GM21423 (cell line): ENCODE results near the gene RPLP2.

Experiments
- ATAC-seq: cut with Tn5 transposase; IDR thresholded peaks from one replicate; pipeline ENCODE4 v1.9.1; 2021; ENCODE audit warnings: mild to moderate bottlenecking, moderate library complexity; ENCODE audit not compliant: unreplicated experiment

Gene RPLP2

GRCh38 chr11:833114-833791, 23.5 kb downstream of the RPLP2 start:
- ATAC-seq, result no peak

DNA sequence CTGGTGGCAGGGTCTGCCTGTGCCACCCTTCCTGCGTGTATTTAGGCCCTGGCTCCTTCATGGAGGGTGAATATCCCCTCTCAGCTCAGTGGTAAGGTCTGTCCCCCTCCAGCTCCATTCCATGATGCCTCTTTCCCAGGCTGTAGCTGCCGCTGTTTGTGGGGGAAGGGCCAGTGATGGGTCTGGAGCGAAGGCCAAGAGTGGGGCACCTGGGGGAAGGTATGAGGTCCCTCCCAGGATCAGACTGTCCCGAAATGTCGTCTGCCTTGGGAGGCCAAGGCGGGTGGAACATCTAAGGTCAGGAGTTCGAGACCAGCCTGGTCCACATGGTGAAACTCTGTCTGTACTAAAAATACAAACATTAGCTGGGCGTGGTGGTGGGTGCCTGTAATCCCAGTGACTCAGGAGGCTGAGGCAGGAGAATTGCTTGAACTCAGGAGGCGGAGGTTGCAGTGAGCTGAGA, 24.1 kb downstream of the RPLP2 start:
- no peak for ATAC-seq

DNA sequence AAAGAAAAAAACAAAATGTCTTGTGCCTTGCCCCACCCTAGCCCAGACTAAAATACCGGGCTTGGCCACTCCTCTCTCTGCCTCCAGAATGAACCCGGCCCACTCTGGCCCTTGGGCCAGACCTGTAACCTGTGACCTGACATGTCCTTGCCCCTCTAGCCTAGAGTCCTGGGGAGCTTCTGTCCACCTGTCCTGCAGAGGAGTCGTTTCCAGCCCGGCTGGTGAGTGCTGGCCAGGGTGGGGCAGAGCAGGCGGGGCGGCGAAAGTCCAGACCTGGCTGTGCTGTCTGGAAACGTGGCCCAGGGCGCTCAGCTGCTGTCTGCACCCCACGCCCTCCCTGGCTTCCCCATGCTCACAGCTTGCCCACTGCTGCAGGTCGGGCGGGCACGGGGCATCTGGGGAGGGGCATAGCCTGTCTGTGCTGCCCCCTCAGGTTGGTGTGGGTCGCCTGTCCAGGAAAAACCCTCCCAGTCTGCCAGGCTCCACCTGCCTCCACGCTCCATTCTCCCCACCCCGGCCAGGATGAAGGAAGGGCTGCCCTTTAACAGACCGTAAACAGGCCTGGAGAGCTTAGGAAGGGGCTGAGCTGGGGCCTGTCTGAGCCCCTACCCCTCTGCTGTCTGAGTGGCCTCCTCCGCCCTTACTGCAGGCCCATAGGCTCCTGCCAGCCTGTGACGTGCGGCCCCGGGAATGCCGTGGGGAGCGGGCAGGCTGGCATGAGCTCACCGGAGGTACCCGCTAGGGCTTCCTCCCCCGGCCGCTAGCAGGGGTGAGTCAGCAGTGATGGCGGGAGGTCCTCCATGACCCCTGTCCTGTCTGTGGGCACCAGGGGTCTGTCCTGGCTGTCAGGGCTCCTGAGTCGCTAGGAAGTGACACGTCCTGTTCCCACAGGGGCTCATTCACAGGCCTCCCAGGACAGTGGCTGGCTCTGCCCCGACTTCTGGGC, 24.9 kb downstream of the RPLP2 start:
- ATAC-seq, result no peak

DNA sequence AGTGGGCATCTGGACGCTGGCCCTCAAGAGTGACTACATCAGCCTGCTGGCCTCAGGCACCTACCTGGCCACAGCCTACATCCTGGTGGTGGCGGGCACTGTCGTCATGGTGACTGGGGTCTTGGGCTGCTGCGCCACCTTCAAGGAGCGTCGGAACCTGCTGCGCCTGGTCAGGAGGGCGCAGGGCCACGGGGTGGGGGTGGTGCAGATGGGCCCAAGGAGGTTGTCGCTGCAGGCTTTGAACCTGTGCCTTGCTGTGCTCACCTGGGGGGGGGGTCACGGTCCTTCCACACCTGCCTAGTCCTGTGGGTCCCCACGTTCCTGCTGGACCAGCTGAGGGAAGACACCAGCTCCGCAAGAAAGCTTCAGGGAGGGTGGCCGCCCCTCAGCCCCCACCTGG, 26.5 kb downstream of the RPLP2 start:
- no peak for ATAC-seq

DNA sequence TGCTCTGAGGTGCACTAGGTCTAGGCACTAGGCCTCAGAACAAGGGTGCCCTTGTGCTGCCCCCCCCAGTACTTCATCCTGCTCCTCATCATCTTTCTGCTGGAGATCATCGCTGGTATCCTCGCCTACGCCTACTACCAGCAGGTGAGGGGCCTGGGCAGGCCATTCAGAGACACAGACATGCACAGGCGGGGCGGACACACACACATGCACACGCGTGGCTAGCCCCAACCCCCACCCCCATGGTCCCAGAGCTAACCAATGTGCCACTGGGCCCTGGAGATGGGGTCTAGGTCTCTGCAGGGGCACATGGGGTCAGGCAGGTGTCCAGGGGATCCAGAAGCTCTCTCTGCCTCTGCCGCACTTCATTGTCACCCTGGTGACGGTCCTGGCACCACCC, 26.9 kb downstream of the RPLP2 start:
- ATAC-seq, result no peak

DNA sequence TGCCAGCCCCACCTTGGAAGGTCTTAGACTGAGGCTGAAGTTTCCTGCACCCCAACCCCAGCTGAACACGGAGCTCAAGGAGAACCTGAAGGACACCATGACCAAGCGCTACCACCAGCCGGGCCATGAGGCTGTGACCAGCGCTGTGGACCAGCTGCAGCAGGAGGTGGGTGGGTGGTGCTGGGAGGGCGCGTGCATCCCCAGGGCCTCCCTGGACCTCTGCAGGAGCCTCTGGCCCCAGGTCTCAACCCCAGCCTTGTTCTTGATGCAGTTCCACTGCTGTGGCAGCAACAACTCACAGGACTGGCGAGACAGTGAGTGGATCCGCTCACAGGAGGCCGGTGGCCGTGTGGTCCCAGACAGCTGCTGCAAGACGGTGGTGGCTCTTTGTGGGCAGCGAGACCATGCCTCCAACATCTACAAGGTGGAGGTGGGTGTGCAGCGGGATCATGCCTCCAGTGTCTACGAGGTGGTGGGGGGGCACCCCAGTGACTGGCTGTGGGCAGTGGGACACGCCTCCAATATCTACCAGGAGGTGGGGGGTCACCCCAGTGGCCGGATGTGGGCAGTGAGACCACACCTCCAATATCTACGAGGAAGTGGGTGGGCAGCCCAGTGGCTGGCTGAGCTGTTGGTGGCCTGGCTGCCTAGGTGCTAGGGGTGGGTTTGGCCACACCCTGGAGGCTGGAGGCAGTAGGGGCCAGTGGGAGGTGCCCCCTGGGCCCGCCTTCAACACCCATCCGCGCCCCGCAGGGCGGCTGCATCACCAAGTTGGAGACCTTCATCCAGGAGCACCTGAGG, 27.6 kb downstream of the RPLP2 start:
- no peak for ATAC-seq

DNA sequence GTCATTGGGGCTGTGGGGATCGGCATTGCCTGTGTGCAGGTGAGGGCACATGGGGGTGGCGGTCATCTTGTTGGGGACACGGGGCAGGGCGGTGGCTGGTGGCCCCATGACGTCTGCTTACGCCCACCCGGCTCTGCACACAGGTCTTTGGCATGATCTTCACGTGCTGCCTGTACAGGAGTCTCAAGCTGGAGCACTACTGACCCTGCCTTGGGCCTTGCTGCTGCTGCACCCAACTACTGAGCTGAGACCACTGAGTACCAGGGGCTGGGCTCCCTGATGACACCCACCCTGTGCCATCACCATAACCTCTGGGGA, 28.2 kb downstream of the RPLP2 start:
- no peak for ATAC-seq

- ATAC-seq, result no peak
Observed at GRCh38 chr11:838441-839279, 28.9 kb downstream of the RPLP2 start.

GRCh38 chr11:839280-839623, 29.5 kb downstream of the RPLP2 start:
- no peak for ATAC-seq

DNA sequence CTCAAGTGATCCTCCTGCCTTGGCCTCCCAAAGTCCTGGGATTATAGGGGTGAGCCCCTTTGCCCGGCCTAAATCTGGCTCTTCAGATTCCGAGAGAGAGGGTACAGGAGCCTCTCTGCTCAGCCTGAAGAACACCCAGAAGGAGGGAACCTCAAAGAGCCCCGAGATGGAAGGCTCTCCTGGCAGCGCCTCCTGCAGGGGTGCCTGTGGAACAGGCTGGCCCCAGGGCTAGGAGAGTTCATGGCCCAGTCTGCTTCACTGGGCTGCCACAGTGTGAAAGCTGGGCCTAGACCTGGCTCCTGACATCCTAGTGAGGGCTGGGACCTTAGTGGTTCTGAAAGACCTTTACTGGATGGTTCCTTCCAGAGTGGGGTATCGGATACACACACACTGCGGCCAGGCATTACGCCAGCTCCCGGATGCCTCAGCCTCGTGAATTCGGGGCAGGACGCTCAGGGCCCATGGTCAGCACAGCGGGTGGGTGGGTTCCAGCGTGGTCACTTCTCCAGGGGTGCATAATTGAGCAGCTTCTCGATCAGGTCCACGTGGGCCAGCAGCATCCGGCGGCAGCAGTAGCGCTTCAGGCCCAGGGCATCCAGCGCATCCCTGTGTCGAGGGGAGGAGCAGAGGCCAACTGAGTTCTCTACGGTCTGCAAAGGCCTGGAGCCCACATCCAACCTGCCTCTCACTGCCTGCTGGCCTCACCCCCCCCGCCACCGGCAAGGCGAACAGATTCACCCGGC, 30.3 kb downstream of the RPLP2 start:
- no peak for ATAC-seq

- peak; percentile 17 for ATAC-seq
Observed at GRCh38 chr11:841981-842369, 32.2 kb downstream of the RPLP2 start.

DNA sequence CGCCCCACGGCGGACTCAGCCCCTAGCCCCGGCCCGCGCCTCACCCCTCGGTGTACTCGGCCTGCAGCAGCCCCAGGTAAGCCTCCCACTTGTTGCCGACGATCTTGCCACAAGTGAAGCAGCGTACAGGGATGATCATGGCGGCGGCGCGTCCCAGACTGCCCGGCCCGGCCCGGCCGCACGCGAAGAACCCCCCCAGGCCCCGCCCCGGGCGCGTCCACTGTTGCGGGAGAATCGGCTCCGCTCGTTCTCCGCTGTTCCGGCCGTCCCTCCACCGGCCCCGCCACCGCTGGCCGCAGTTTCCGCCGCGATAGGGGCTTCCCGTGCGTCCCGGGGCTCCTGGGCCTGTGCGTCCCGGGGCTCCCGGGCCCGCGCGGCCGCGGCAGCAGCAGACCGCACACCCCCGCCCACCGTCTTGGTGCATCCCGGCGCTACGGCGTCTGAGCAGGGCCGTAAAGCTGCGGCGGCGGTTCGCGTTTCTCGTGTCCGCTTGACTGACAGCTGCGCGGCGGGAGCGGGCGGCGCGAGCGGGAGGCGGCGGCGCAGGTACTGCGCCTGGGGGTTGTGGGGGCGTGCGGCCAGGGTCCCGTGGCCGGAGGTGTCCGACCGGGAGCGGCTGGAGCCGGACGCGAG, 32.7 kb downstream of the RPLP2 start, which contains the start of the genes POLR2L and TSPAN4:
POLR2L (minus strand) TSS at position 160 of the 633 bp plus-strand sequence; CDS start at position 139, 21 bp downstream.
TSPAN4 (plus strand) TSS at position 483 of the 633 bp plus-strand sequence. CDS start 7,453 bp downstream, outside the sequence.
- peak; percentile 56 for ATAC-seq

- ATAC-seq, result no peak
Observed at GRCh38 chr11:843086-843734, 33.4 kb downstream of the RPLP2 start.

DNA sequence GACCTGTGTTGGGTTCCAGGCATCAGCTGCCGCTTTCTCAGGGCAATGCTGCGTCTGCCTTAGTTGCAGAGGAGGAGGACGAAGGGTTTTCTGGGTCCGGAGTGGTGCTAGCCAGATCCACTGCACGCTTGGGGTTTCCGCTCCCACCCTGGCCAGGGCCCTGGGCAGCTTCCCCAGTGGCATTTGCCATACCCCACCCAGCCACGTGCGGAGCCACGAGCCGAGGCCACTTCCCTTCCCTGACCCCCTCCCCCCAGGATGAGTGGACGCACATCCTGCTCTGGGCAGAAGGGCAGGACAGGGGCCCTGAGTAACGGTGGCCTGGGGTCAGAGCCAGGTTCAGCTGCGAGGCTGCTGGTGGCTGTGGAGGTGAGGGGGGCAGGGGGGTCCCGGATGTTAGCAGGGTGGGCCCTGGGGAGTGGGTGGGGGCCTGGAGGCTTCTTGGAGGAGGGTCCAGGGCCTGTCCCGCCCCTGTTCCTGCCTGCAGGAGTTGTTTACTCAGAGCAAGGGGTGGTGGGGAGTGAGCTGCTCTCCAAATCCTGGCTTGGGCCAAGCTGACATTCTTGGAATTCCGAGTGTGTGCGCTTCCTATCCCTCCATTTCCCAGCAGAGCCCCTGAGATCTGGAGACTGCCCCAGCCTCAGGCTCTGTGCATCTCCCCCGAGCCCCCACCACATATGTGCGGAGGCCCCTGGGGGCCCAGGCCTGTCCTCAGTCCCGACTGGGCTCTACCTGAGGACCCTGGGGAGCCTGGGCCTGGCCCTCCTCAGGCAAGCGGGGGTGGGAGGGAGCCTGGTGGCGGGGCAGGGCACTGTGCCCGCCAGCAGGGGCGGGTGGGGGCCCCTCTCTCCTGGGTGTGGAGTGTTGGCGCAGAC, 34.3 kb downstream of the RPLP2 start:
- ATAC-seq, result no peak

- ATAC-seq, result no peak
Observed at GRCh38 chr11:844693-845644, 35.2 kb downstream of the RPLP2 start.

- no peak for ATAC-seq
Observed at GRCh38 chr11:845872-846495, 36.2 kb downstream of the RPLP2 start.
